ENCODE data around the gene FBXO31.

Gene FBXO31

DNA sequence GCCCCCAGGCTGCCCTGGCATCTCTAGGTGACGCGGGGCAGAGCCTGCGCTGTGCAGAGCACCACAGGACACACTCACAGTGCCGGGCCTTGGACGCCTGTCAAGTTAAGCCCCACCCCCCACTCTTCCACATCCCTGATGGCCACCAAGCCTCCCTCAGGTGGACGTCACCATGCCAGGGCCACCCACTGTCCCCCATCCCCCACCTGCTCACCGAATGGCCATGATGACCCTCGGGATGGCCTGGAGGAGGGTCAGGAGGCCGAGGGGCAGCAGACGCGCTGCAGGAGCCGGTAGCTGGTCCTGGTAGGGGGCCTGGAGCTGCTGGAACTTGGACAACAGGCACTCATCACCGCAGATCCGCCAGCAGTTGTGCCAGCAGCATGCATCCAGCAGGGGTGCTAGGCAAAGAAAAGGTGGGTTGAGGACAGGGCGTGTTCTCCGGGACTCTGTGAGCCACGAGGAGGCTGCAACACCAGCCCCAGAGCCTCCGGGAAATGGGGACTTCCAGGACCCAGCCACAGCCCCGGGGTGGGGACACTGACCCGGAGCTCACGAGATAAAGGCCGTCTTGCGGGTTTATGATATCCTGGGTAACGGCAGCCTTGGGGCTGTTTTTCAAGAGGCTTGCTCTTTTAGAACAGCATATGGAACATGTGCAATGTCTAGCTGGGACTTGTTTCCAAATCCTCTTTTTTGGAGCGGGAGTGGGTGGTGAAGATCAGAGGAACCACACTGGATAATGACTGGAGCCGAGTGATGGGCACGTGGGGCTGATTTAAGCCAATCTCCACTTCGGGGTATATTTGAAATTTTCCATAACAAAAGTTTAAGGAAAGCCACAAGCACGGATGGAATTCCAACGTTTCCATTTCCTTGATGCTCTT lies 77.8 kb downstream of the FBXO31 start:
- peak; percentile 27 for DNase-seq (ENCODE audit: low read depth)
- no peak overlapping the region for H3K4me3 ChIP-seq (replicated peaks; ENCODE audit: low read depth, low read length)
- TF ChIP-seq, protein P1, sequence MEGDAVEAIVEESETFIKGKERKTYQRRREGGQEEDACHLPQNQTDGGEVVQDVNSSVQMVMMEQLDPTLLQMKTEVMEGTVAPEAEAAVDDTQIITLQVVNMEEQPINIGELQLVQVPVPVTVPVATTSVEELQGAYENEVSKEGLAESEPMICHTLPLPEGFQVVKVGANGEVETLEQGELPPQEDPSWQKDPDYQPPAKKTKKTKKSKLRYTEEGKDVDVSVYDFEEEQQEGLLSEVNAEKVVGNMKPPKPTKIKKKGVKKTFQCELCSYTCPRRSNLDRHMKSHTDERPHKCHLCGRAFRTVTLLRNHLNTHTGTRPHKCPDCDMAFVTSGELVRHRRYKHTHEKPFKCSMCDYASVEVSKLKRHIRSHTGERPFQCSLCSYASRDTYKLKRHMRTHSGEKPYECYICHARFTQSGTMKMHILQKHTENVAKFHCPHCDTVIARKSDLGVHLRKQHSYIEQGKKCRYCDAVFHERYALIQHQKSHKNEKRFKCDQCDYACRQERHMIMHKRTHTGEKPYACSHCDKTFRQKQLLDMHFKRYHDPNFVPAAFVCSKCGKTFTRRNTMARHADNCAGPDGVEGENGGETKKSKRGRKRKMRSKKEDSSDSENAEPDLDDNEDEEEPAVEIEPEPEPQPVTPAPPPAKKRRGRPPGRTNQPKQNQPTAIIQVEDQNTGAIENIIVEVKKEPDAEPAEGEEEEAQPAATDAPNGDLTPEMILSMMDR (IDR thresholded peaks at IDR 0.05; ENCODE audit: low read length, missing control alignments): peak; percentile 20

DNA sequence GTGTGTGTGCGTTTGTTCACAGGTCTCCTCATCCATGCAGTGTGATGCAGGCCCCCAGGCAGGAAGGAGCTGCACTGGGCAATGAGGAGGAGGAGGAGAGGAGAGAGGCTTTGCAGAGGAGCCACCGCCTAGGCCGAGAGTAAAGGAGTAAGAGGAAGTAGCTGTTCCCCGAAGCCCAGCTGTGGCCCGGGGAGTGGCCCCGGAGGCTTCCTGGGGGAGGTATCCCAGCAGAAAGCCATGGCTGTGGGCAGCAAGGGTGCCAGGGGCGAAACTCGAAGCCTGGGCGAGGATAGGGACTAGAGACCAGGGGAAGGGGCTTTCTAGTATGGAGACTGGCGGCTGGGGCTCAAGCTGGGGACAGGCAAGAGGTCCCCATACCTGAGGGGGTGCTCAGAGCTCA lies 78.6 kb downstream of the FBXO31 start:
- DNase-seq (ENCODE audit: low read depth): no peak
- TF ChIP-seq, protein P1 (IDR thresholded peaks at IDR 0.05; ENCODE audit: low read length, missing control alignments): no peak
- no peak overlapping the region for H3K4me3 ChIP-seq (replicated peaks; ENCODE audit: low read depth, low read length)

DNA sequence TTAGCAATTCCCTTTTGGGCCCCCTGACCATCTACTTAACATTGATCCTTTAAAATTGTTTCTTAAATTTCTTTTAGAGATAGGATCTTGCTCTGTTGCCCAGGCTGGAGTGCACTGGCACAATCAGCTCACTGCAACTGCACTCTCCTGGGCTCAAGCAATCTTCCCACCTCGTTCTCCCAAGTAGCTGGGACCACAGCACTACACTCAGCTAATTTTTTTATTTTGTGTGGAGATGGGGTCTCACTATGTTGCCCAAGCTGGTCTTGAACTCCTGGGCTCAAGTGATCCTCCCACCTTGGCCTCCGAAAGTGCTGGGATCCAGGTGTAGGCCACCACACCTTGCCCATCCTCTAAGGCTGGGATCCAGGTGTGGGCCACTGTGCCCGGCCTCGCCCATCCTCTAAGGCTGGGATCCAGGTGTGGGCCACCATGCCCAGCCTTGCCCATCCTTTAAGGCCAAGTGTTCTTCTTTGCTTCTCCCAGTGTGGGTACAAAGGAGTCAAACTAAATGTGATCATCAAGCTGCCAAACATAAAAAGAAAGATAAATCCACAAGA lies 79.5 kb downstream of the FBXO31 start:
- DNase-seq (ENCODE audit: low read depth): no peak
- TF ChIP-seq, protein P1 (IDR thresholded peaks at IDR 0.05; ENCODE audit: low read length, missing control alignments): no peak
- no peak overlapping the region for H3K4me3 ChIP-seq (replicated peaks; ENCODE audit: low read depth, low read length)

DNA sequence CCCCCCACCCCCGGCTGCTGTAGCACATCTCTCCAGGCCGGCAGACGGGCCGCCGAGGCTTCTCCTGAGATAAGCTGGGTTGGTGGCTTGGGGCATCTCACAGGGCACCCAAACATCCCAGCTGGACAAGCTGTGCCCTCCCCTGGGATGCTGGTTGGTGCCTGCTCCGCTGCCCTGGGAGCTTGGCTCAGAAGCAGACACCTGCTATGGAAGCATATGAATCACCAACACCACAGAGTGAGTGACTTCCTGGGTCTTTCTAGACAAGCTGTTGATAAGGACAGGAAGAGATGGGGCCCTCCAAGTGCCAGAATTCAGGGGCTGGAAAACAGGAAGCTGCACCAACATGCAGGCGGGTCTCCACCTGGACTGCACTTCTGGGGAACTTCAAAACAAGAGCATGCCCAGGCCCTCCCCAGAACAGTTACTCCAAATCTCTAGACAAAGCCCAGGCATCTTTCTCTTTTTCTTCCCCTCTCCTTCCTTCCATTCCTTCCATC lies 80.1 kb downstream of the FBXO31 start:
- TF ChIP-seq, protein P1 (IDR thresholded peaks at IDR 0.05; ENCODE audit: low read length, missing control alignments): no peak
- no peak overlapping the region for H3K4me3 ChIP-seq (replicated peaks; ENCODE audit: low read depth, low read length)

DNA sequence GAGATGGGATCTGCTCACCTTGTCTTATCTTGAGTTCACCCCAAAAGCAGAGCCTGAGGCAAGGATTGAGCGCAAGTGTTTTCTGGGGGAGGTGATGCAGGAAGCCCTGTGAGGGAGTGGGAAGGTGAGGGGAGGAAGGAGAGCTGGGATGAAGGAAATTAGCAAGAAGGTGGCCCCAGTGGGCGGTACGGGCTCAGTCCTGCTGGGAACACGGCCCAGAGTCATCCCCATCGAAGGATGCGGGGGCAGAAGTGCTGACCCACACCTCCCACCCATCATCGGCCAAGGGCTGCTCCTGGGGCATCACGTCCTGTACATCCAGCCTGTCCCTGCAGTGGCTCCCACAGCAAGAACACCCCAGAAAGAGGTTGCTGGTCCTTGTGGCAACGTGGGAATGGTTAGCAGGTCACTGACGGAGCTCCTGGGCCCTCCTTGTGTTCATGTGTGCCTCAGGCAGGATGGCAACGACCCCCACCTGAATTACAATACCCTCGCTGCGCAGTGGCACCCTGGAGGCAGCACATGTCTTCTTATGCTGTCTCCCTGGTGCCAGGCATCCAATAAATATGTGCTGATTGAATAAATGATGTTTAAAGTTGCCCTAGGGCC lies 84.6 kb downstream of the FBXO31 start:
- DNase-seq (ENCODE audit: low read depth): no peak
- TF ChIP-seq, protein P1 (IDR thresholded peaks at IDR 0.05; ENCODE audit: low read length, missing control alignments): no peak
- H3K4me3 ChIP-seq (replicated peaks; ENCODE audit: low read depth, low read length): no peak overlapping the region

More for the DNA sequence above, 80.1 kb downstream of the FBXO31 start:
- peak; percentile 18 for DNase-seq (ENCODE audit: low read depth)

DNA sequence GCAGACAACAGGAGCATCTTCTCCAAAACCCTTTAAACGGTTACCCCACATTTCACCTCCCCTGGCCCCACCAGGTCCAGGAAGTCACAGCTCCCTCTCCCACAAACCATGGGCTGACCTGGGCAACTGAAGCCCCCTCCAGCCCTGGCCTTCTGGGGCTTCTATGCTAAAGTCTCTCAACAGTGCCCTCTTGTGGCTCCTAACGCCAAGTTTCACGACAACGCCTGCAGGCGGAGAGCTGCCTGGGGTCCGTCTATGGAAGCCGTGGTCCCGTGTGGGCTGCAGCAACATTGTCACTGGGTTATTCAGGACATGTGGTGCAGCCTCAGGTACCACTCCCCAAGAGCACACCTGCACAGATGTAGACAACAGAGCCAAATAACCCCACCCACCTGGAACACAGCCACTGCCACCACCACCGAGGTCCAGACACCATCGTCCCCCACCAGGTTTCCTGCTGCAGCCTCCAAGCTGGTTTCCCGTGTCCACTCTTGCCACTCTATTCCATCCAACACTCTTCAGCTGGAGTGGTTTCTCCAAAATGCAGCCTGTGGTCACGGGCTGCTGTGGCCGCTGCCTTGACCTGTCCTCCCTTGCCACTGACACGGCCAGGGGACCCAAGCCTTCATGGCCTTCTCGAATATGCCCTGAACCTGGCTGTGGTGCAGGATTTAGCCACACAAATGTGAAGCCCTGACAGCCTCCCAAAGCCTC lies 85.5 kb downstream of the FBXO31 start:
- H3K4me3 ChIP-seq (replicated peaks; ENCODE audit: low read depth, low read length): no peak overlapping the region
- TF ChIP-seq, protein P1 (IDR thresholded peaks at IDR 0.05; ENCODE audit: low read length, missing control alignments): peak; percentile 68
- DNase-seq (ENCODE audit: low read depth): peak; percentile 33
